Measurements from ENCODE around the gene TMEM184A. TPM values are rescaled to one million over a fixed set of nuclear protein-coding genes. Genes with fewer than 3 reads are reported as not detected.

The TMEM184A gene
- total and polyA plus RNA-seq, 2 of the 13 experiments (the other 11 are each of a cell fraction or from before 2014, with no cell fraction given): 9.5 to 20.4 TPM

GRCh38 chr7:1558181-1558811 lies 2.3 kb upstream of the TMEM184A start (continued):
- no peak for TF ChIP-seq NONO (IDR thresholded peaks at IDR 0.05)
- TF ChIP-seq NONO (CRISPR knock-in tag; conservative IDR thresholded peaks at IDR 0.05): 0 out of 2 replicates have a peak, but pooled peaks have one; percentile 42
- TF ChIP-seq MBNL3 (CRISPR knock-in tag; conservative IDR thresholded peaks at IDR 0.05): no peak
- no peak for TF ChIP-seq ZNF3 (CRISPR knock-in tag; IDR thresholded peaks at IDR 0.05)
- TF ChIP-seq KDM1A (CRISPR knock-in tag; IDR thresholded peaks at IDR 0.05): 0 out of 2 replicates have a peak, but pooled peaks have one; percentile 49
- peak; percentile 40; the same call in 1 of the 2 replicates for TF ChIP-seq HOXA3 (CRISPR knock-in tag; IDR thresholded peaks at IDR 0.05)
- peak; percentile 68 for TF ChIP-seq ZNF687 (CRISPR knock-in tag; IDR thresholded peaks at IDR 0.05)
- 0 out of 2 replicates have a peak, but pooled peaks have one; percentile 46 for TF ChIP-seq POGZ (CRISPR knock-in tag; IDR thresholded peaks at IDR 0.05)
- TF ChIP-seq MAX (IDR thresholded peaks at IDR 0.05): peak; percentile 56; the same call in 1 of the 2 replicates
- TF ChIP-seq PATZ1 (CRISPR knock-in tag; IDR thresholded peaks at IDR 0.05): peak; percentile 78
- TF ChIP-seq MAFF (IDR thresholded peaks at IDR 0.05; ENCODE audit: low read depth, low read length): no peak
- peak; percentile 43; the same call in 1 of the 2 replicates for TF ChIP-seq GATAD1 (CRISPR knock-in tag; IDR thresholded peaks at IDR 0.05)
- TF ChIP-seq DDIT3 (CRISPR knock-in tag; IDR thresholded peaks at IDR 0.05): no peak
- TF ChIP-seq ZBTB26 (CRISPR knock-in tag; IDR thresholded peaks at IDR 0.05; ENCODE audit: borderline replicate concordance): no peak
- TF ChIP-seq SNAPC5 (CRISPR knock-in tag; IDR thresholded peaks at IDR 0.05; ENCODE audit: borderline replicate concordance): no peak
- peak; percentile 5; the same call in 1 of the 2 replicates for TF ChIP-seq RXRA (CRISPR knock-in tag; IDR thresholded peaks at IDR 0.05)
- TF ChIP-seq ZNF329 (CRISPR knock-in tag; IDR thresholded peaks at IDR 0.05; ENCODE audit: low read depth): no peak
- no peak for TF ChIP-seq RAD51 (IDR thresholded peaks at IDR 0.05; ENCODE audit: borderline replicate concordance)
- TF ChIP-seq ZBTB38 (CRISPR knock-in tag; IDR thresholded peaks at IDR 0.05): 0 out of 2 replicates have a peak, but pooled peaks have one; percentile 17
- 0 out of 2 replicates have a peak, but pooled peaks have one; percentile 19 for TF ChIP-seq HNRNPL (IDR thresholded peaks at IDR 0.05; ENCODE audit: low read depth, low read length)
- TF ChIP-seq KMT2B (CRISPR knock-in tag; IDR thresholded peaks at IDR 0.05): 0 out of 2 replicates have a peak, but pooled peaks have one; percentile 17
- TF ChIP-seq ZBTB42 (CRISPR knock-in tag; IDR thresholded peaks at IDR 0.05): no peak
- no peak for TF ChIP-seq ZFP1 (CRISPR knock-in tag; IDR thresholded peaks at IDR 0.05)
- 0 out of 2 replicates have a peak, but pooled peaks have one; percentile 41 for TF ChIP-seq HDAC1 (CRISPR knock-in tag; IDR thresholded peaks at IDR 0.05)

All from HepG2 (cell line).